Activated CD4-positive, alpha-beta T cell treated with anti-CD3 and anti-CD28 coated beads for 4 hours (primary cell): Measurements from ENCODE around the gene TPCN2.
"Not testable (repeated sequence)": the region's sequence is repeated elsewhere in the genome, so short reads cannot be mapped to it uniquely, and the experiment has no call there.

Source experiments
- DNase-seq, 2 donors: peaks; one replicate each; pipeline ENCODE4 v3.0.0-alpha.2; 2020

TPCN2 gene

GRCh38 chr11:69076977-69077376, 28.2 kb downstream of the TPCN2 start:
- DNase-seq = not testable (repeated sequence)

GRCh38 chr11:69078508-69078907, 29.8 kb downstream of the TPCN2 start:
- DNase-seq = no peak

GRCh38 chr11:69078930-69079605, 30.3 kb downstream of the TPCN2 start:
- no peak for DNase-seq

GRCh38 chr11:69079661-69080256, 31.0 kb downstream of the TPCN2 start:
- no peak for DNase-seq

GRCh38 chr11:69080257-69080995, 31.7 kb downstream of the TPCN2 start:
- no peak for DNase-seq

GRCh38 chr11:69081180-69081579, 32.4 kb downstream of the TPCN2 start:
- DNase-seq = no peak

- no peak for DNase-seq
Observed at GRCh38 chr11:69083531-69084247, 35.0 kb downstream of the TPCN2 start.

- DNase-seq = no peak
Observed at GRCh38 chr11:69084371-69084770, 35.6 kb downstream of the TPCN2 start.

- no peak for DNase-seq
Observed at GRCh38 chr11:69085490-69086095, 36.9 kb downstream of the TPCN2 start.

- DNase-seq = no peak
Observed at GRCh38 chr11:69086152-69087132, 37.7 kb downstream of the TPCN2 start.

GRCh38 chr11:69087133-69087524, 38.4 kb downstream of the TPCN2 start:
- DNase-seq = no peak

GRCh38 chr11:69087811-69088210, 39.1 kb downstream of the TPCN2 start:
- DNase-seq = no peak

GRCh38 chr11:69088676-69089146, 40.0 kb downstream of the TPCN2 start:
- peak; percentile 36 to 55 for DNase-seq

- DNase-seq = no peak
Observed at GRCh38 chr11:69089258-69089657, 40.5 kb downstream of the TPCN2 start.

- no peak for DNase-seq
Observed at GRCh38 chr11:69091638-69092165, 43.0 kb downstream of the TPCN2 start.

GRCh38 chr11:69092263-69092662, 43.5 kb downstream of the TPCN2 start:
- no peak for DNase-seq

GRCh38 chr11:69093106-69093505, 44.4 kb downstream of the TPCN2 start:
- no peak for DNase-seq

- DNase-seq = no peak
Observed at GRCh38 chr11:69094111-69094914, 45.6 kb downstream of the TPCN2 start.

GRCh38 chr11:69094915-69095290, 46.2 kb downstream of the TPCN2 start:
- DNase-seq = no peak

GRCh38 chr11:69095300-69095699, 46.6 kb downstream of the TPCN2 start:
- DNase-seq = no peak

- no peak for DNase-seq
Observed at GRCh38 chr11:69096473-69096872, 47.7 kb downstream of the TPCN2 start.
